Fibroblast of villous mesenchyme (primary cell): ENCODE results near the gene PADI6. TPM values are rescaled to one million over a fixed set of nuclear protein-coding genes. Genes with fewer than 3 reads are reported as not detected.

ENCODE experiments used
- DNase-seq: peaks from one replicate; pipeline ENCODE4 v3.0.0-alpha.2; 2010; ENCODE audit warnings: low read depth
- H3K4me3 ChIP-seq: 2 replicates; pipeline ENCODE4 v1.5.1; 2011; ENCODE audit warnings: low read depth, mild to moderate bottlenecking, low read length
- total RNA-seq: library from RNA; depleted of rRNA; stranded (reverse); fragments of >200 nt; gene quantifications from 2 replicates; pipeline ENCODE4 v1.2.3, GENCODE V29; 2012
- TF ChIP-seq, protein P1 (sequence below): IDR thresholded peaks from 2 replicates; pipeline ENCODE4 v1.5.1; 2012; ENCODE audit warnings: low read depth, mild to moderate bottlenecking, low read length; ENCODE audit not compliant: insufficient read depth

PADI6 gene
- total RNA-seq, 1 donor = not detected

- peak; percentile 62 for DNase-seq
- TF ChIP-seq, protein P1, sequence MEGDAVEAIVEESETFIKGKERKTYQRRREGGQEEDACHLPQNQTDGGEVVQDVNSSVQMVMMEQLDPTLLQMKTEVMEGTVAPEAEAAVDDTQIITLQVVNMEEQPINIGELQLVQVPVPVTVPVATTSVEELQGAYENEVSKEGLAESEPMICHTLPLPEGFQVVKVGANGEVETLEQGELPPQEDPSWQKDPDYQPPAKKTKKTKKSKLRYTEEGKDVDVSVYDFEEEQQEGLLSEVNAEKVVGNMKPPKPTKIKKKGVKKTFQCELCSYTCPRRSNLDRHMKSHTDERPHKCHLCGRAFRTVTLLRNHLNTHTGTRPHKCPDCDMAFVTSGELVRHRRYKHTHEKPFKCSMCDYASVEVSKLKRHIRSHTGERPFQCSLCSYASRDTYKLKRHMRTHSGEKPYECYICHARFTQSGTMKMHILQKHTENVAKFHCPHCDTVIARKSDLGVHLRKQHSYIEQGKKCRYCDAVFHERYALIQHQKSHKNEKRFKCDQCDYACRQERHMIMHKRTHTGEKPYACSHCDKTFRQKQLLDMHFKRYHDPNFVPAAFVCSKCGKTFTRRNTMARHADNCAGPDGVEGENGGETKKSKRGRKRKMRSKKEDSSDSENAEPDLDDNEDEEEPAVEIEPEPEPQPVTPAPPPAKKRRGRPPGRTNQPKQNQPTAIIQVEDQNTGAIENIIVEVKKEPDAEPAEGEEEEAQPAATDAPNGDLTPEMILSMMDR = no peak
- peak overlapping the region; percentile 84 for H3K4me3 ChIP-seq
Observed at GRCh38 chr1:17438318-17439249, 66.6 kb downstream of the PADI6 start.

GRCh38 chr1:17439250-17440073 lies 67.5 kb downstream of the PADI6 start, which contains the start of gene RCC2:
Gene RCC2, minus strand, starts transcription at chr1:17439677. Its CDS starts 1,163 bp downstream, at chr1:17438514.
- TF ChIP-seq, protein P1 = no peak
- H3K4me3 ChIP-seq = peak within 1 kb of the TSS; percentile 84
- DNase-seq = peak; percentile 88

DNA sequence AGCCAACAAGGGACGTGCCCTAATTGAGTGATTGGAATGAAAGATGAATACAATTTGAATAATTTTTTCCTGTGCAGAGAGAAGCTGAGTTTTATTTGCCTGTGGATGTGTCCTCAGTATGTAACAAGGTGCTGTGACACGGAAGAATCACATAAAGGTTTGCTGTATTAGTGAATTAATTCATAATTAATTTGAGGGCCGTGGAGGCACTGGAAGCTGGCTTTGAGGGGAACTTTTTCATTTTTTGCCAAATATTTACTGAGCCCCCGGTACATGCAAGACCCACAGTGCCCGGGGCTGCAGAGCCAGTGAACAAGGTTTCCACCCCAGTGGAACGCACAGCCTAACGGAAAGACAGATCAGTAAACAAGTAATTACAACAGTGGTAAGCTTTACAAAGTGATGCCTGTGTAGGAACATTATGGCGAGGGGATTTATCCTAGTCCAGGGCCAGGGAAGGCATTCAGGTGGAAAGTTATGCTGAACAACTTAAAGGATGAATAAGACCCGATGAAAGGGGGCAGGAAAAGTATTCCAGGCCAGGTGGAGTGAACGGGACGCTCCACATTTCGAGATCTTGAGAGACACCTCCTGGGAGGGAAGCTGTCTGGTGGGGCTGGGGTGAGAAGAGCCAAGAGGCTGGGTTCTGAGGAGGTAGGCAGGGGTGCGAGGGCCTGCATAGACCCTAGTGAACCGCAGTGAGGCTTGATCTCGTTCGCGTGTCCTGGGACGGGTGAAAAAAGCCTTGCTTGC lies 68.3 kb downstream of the PADI6 start:
- H3K4me3 ChIP-seq = peak overlapping the region; percentile 44
- DNase-seq = no peak
- TF ChIP-seq, protein P1 = no peak

- TF ChIP-seq, protein P1 = no peak
- no peak for DNase-seq
- no peak overlapping the region for H3K4me3 ChIP-seq
Observed at GRCh38 chr1:17440827-17441168, 68.8 kb downstream of the PADI6 start.

DNA sequence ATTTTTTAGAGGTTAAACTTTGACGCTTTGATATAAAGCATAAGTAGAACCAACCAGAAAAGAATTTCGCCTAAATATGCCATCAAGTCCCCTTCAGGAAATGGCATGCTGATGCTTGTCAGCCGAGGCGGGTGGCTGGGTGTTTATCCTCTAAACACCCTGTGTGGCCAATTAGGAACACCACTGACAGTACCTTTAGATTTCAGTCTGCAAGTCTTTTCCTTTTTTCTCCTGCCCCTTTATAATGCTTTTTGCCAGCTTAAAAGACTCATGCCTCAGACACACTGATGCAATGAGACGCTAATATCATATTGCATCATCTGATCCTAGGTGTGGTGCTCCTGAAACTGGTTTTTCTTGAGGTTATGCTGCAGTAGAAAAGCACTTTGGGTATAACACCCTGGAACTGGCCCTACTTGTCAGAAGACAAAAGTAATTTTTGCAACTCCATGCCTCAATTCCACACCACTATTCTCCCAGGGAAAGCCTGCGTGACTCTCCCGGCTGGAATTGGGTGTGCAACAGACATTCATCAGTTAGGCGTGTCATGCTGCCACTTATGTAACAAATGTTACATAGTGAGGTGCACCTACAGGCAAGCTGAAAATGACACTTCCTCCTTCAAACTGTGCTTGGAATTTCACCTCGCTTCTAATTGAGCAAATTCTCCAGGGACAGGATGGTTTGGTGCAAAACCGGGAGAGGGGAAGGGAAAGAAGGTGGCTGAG lies 69.4 kb downstream of the PADI6 start:
- no peak overlapping the region for H3K4me3 ChIP-seq
- TF ChIP-seq, protein P1 = no peak
- DNase-seq = peak; percentile 63

GRCh38 chr1:17441993-17442357 lies 70.0 kb downstream of the PADI6 start:
- DNase-seq = no peak
- TF ChIP-seq, protein P1 = no peak
- no peak overlapping the region for H3K4me3 ChIP-seq
